Stimulated activated CD8-positive, alpha-beta memory T cell treated with anti-CD3 and anti-CD28 coated beads, Interleukin-4, amount 100 ng/mL, for 48 hours (primary cell): ENCODE results near the gene ZBTB7C.

Source experiments
- DNase-seq: peaks from one replicate; pipeline ENCODE4 v3.0.0-alpha.2; 2020

The ZBTB7C gene

DNA sequence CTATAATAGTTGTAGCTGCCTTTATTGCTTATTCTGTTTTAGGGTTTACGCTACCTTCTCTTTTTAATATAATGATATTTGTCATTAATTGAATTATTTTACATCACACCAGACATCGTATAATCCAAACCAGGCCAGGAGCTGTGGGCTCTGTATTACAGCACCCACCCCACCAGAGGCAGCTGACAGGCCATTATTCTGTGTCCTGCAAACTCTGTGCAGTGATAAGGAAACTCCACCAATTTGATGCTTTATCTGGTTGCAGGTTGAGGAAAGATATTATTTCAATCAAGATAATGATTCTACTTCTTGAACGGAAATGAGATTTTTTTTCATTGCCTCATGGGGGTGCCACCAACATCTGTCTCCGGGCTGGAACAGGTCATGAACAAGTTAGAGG lies 227.3 kb downstream of the ZBTB7C start:
- DNase-seq: no peak

DNA sequence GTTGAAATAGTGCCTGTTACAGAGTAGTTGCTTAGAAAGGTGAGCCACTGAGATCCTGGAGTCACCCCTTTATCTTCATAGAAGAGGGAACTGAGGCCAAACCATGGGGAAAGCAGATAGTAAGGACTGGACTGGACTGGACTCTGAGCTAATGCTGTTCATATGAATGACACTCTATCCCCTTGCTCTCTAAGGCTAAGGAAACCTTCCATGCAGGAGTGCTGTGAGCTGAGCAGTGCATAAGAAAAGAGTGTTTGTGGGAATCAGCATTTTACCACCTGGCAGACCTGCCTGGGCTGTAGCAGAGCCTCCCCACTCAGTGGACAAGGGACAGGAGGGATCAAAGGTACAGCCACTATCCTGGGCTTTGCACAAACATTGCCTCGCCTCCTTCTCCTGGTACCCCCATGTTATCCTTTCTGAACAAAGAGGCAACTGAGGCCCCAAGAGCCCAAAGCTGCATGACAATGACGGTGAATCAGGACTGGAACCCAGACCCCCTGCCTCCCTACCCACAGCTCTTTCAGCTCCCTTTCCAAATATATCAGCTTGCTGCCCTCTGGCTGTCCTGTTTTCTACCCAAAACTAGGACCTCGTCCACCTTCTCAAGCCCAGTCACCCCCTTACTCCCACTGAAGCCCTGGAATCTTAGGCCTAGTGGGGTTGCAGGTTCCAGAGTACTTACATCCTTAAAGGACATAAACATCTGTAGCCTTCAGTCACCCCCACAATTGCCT lies 227.9 kb downstream of the ZBTB7C start:
- DNase-seq: no peak

DNA sequence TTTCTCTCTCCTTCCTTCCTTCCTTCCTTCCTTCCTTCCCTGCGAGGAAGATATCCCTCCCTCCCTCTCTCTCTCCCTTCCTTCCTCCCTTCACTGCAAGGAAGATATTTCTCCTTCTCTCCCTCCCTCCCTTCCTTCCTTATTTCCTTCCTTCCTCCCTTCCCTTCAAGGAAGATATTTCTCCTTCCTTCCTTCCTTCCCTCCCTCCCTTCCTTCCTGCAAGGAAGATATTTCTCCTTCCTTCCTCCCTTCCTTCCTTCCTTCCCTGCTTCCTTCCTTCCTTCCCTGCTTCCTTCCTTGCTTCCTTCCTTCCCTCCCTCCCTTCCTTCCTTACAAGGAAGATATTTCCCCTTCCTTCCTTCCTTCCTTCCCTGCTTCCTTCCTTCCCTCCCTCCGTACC lies 229.5 kb downstream of the ZBTB7C start:
- no peak for DNase-seq

DNA sequence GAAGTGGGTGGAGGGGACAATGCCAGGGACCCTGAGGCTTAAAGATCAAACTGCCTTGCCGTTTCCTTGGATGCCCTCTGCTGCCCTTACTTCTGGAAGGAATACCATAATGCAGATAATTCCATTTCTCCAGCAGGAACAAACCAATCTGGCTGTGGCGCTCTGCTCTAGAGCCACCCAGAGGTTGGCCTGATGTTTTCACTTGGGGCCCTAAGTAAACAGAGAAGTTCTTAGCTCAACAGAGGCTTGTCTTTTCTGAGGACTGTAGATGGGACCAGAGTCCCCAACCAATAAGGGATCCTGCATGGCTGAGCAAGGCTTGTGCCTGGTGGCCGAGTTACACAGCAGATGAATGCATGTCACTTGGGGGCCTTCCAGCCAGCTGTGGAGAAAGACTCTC lies 230.2 kb downstream of the ZBTB7C start:
- no peak for DNase-seq

DNA sequence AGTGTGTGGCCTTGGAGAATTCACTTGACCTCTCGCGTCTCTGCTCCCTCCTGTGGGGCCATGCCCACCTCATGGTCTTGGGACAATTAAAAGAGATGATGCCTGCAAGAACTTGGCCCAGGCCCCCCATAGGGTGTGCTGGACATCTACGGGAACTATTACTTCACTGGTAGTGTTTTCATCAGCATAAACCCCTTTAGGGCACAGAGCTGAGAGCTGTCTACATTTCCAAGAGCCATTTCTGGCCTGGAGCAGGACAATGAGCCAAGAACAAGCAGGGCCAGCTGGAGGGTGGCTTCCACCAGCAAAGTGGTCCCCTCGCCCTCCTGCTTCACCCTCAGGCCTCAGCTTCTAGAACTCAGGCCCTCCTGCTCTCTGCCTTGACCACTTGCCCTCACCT lies 232.3 kb downstream of the ZBTB7C start:
- DNase-seq: no peak

DNA sequence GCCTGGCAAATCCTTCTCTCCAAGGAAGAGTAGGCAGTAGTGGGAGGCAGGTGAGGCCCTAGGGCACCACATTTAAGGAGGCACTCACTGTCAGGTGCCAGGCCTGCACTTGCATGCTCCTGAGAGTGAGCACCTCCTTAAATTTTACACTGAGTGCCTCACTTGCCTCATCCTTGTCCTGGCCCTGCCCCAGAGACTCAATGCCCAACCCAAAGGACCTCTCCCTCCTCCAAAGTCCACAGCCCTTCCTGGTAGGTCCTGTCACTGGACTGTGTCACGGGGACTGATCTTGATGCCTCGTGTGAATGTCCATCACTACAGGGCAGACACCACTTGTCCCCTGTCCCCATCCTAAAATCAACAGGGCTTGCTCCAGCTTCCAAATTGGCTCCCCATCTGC lies 235.6 kb downstream of the ZBTB7C start:
- no peak for DNase-seq

DNA sequence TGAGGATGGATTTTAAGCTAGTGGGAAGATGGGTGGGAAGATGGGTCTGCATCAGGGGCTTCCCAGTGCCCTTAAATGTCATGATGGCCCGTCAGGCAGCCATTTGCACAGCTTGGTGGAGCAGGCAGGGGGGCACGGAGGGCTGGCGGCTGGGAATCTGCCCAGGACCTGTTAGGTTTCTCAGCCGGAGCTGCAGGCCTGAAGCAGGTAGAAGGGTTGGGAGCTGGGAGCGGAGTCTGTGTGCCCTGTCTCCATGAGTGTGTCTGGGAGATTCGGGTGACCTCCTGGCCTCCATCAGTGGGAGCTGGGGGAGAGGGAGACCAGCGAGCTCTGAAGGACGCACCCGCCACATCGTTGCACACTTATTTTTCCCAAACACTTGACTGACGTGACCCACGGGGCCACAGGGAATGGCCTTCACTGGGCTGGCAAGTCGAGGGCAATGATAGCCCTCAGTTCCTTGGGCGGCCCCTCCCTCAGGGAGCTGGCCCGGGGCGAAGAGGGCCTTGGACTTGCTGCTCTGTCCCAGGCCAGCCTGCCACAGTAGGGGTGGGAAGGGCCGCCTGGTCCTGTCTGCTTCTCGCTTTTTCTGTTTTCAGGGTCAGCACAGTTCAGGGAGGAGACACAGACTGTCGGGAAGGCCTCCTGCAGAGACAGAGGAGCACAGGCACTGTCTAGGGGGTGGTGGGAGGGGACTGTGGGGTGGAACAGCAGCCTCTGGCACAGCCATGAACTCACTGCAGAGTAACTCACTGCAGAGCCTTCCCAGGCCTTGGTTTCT lies 236.8 kb downstream of the ZBTB7C start:
- DNase-seq: no peak

DNA sequence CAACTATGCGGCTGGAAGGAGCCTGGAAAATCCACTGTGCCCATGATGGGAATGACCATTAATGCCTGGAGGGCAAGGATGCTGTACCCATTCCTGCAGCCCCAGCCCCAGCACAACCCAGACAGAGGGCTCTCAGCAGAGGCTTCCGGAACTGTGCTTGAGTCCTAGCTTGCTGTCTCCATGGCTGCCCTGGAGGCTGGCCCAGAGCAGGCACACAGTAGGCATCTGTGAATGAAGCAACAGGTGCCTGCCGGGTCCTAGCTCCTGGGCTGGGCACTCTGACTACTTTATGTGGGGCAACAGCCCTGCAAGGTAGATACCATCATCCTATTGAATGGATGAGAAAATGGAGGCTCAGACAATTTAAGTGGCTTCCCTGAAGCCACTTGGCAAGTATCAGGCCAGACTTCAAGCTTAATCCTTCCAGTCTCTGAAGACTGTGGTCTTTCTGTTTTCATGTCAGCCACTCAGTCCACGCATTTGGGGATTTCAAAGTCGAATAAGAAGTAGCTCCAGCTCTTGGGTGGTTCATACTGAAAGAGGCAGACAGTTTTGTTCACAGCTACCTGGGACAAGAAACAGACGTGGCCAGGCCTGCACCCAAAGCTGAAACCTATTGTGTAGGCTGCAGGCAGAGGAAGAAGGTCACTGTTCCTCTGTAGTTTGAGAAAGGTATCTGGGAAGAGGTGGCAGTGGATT lies 237.5 kb downstream of the ZBTB7C start:
- no peak for DNase-seq

DNA sequence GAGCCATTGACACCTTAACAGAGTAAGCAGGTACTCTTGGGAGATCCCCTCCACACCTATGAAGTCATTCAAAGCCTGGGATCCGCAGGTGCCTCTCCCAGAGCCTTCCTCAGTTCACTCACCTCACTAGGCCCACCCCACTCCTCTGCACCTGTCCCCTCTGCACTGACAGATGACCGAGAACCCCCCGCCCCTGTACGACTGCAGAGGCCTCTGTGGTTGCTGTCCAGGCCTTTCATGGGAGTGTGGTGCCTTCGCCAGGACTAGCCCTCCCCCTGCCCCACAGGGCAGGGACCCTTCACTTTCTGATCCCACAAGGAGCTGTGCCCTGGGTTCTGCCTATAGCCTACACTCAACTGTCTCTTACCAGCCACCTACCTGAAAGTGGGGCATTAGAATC lies 238.5 kb downstream of the ZBTB7C start:
- no peak for DNase-seq

DNA sequence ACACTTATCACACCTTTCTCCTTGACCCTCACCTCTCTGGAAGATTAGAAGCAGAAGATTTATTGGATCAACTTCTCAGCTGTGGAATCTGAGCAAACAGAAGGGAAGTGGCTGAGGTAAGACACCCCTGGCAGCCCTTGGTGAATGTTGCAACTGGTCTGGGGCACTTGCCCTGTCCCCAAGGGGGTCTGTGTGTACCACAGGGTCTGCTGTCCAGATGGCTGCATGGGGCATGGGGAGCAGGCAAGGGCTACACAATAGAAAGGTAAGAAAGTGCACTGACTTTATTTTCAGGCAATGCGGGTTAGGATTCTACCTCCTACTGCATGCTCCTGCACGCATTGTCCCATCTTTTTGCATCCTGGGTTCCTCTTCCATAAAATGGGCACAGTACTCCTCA lies 240.3 kb downstream of the ZBTB7C start:
- no peak for DNase-seq

DNA sequence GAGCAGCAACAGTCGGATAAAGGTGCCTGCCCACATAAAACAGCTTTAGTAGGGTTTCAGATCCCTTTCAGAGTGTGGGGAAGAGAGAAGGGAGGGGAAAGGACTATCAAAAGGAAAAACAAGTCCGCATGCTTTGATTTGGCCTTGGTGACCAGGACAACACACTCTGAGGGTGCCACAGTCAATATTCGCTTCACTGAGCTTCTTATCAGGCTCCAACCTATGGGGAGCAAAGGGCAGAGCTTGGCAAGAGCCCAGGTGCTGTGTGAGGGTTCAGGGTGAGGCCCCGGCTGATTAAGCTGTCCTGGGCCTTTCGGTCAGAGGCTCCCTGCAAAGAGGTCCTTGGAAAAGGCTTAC lies 241.3 kb downstream of the ZBTB7C start:
- DNase-seq: no peak

DNA sequence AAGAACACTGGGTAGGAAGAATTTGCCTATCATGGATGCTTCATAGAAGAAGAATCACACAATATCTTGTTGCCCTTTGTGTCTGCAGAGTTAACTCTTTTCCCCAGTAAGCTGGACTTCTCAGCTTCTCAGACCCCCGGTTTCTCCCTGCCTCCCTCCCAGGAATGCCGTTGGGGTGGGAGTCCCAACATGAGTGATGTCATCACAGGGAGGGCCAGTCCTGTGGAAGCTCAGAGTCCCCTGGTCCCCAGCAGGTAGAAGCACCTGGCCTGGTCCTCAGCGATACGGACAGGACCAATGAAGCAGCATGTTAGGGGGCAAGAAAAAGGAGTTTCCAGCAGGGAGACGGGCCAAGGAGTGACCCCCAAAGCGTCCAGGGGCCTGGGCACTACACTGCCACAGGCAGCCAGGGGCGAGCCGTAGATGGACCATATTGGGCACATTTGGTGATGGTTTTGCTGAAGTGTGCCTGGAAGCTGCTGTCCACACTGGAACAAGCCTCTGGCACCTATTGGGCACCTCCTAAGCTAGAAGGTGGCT lies 242.8 kb downstream of the ZBTB7C start:
- no peak for DNase-seq

DNA sequence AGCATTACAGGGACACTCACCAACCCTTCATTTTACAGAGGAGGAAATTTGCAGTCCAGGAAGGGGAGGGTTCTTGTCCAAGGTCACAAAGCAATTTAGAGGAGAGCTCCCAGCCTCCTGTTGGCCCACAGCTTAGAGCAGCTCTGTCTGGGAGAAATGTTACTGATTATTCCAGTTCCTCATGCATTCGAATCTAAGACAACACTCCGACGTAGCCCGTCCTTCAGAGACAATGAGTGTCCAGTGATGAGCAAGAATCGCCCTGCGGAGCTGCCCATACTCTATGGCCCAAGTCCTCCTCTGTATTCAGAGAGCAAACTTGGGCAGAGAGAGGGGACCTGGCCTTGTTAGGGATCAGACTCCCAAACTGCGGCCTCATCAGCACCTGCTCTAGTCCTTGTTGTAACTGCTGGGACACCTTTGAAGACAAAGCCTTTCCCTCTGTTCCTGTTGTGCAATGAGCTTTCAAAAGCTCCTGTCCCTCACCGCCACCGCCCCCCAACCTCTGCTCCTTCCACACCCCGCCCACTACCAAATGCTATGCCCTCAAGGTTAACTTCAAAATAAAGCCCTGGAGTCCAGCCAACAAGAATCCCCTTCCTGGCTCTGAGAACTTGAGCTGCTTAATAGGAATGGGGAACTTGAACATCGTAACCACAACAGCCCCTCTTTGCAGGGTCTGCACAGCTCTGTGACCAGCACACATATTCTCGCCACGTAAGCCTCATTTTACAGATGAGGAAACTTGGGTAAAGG lies 243.9 kb downstream of the ZBTB7C start:
- no peak for DNase-seq

DNA sequence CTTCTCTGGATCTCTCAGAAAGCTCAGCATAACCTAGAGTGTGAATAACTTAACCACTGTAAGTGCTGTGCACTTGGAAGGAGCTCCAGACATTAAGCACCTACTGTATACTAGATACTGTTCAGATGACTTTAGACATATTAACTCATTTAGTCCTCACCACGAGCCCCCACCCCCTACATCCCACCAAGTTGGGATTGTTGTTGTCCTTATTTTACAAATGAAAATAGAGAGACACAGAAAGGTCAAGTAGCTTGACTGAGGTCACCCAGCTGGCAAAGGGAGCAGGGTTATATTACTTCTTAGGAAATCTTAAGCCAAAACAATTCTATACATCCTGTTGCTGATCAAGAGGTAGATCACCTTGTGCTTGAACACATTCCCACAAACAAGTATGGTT lies 244.5 kb downstream of the ZBTB7C start:
- no peak for DNase-seq

DNA sequence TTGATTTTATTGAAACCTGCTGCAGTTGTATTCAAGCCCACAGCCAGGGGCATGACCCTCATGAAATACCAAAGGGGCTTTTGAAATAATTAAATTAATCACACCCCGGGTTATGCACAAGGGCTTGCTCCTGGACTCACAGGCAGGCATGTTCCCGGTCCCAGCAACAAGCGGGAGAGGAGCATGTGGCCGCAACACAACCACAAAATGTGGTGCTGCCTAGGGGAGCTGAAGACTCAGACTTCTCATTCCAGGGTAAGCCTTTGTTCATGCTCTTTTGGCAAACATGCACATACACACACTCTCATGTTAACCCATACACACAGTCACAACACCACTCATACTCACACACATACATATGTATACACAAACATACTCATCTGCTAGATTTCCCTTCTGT lies 245.1 kb downstream of the ZBTB7C start:
- DNase-seq: no peak

DNA sequence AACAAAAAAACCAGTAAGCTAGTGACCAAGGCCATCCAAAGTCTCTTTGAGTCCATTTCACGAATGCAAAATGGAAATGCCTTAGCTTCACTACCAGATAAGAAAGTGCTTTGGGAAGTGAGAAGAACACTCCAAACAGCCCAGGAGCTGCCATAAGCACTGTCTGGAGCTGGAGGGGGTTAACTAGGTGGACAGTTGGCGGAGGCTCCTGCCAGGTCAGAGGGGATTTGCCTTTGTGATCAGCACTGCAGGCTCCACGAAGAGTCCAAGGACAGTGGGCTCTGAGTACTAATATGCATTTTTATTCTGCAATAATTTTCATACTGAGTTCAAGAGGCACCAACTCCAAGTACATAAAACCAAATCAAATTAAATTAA lies 245.5 kb downstream of the ZBTB7C start:
- DNase-seq: no peak

DNA sequence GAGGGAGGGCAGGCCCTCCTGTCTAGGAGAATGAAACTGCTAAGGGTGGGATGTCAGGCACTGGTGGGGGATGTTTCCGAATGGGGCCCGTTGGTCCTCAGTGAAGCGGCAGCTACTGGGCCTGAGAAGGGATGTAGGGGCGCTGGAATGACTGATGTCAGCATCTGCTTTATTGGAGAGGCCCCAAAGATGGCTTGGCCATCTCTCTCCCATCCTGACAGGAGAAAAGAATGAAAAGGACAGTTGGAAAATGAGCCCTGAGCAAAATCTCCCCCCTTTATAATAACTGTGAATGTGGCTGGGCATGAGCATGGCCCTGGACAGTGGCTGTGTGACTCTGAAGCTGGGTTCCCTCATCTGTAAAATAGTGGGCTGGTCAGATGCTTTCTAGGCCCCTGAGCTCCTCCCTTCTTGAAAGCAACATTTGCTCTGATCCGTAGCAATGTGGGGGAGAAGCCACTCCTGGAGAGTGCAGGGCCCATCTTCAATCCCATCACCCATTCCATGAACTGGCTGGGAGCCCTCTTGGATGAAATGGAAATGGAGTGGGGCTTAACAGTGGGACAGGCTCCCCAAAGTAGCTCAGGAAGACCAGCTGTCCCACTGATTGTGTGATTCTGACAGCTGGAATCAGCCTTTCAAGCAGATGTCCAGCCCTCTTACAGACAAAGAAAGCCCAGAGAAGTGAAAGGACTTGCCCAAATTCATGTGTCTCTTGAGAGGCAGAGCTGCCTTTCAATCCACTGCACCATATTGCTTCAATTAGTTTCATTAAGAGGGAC lies 246.0 kb downstream of the ZBTB7C start:
- DNase-seq: no peak

DNA sequence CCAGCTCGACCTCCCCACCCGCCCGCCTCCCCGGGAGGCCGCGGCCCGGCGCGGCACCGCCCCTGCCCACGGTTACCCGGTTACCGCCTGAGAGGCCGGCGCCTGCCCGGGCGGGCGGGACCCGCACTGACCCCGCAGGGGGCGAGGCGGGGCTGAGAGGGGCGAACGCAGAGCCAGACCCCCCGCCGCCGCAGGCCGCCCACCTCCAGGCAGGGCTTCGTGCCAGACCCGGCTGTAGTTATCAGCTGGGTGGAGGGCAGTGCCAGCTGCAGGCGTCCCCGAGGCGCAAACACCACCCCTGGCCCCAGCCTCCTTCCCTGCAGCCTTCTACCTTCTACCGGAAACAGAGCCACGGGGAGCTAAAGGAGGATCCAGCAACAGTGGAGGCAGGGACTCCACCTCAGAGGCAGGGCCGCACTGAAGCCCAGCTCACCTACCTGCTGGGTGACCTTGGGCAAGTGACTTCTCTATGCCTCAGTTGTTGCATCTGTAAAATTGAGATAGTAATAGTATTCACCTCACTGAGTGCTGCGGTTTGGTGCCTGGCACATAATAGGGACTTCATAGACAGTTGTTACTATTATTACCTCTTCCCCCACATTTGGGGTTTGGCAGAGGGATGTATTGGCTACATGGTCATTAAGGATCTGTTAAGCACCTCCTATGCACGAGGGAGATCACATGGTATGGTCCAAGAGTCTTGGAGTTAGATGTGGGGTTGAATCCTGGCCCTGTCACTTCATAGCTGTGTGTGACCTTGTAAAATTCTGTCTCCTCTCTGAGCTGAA lies 247.1 kb downstream of the ZBTB7C start:
- DNase-seq: no peak

DNA sequence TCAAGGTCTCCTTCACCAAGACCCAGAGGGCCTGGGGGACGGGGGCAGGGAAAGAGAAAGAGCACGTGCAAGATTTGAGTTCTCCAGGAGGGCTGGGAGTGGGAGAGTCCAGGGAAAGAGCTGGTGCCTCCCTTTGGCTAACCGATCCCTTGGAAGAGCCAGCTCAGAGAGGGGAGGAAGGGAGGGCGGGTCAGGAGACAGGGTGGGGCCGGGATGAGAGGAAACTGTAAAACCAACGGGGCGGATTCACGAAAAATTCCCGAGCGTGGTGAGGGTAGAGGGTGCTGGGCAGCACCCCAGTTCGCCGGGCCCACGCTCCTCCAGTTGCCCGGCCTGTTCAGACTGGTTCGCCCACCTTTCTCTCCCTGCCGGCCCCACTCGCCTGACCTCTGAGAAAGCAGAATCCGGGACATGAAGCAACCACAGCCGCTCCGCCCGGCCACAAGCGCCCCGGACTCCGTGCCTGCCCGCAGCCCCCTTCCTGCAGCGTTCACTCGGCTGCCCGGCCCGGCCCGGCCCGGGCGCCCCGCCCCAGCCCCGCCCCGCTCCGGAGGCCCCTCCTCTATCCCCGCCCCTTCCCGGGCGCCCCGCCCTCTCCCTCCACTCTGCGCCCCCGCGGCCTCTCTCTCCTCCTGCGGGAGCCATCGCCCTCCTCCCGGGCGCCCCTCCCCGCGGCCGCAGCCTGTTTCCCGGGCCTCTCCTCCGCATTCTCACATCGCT lies 247.8 kb downstream of the ZBTB7C start:
- DNase-seq: peak; percentile 79

DNA sequence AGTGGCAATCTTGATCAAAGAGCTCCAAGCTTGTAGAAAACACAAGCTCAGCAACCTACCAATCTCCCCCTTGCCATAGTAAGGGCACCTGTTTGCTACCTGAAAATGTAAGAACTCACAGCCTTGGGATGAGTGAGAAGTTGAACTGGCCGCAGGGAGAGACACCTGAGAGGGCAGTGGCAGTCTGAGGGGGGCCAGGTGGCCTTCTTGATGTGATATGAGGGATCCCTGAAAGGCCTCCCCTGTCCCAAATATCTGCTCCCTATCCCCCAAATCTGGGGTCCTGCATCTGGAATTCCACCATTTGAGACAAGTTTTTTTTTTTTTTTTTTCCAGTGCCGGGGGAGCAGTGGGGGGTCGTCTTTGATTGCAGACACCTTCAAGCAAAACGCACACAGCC lies 248.6 kb downstream of the ZBTB7C start:
- DNase-seq: no peak

DNA sequence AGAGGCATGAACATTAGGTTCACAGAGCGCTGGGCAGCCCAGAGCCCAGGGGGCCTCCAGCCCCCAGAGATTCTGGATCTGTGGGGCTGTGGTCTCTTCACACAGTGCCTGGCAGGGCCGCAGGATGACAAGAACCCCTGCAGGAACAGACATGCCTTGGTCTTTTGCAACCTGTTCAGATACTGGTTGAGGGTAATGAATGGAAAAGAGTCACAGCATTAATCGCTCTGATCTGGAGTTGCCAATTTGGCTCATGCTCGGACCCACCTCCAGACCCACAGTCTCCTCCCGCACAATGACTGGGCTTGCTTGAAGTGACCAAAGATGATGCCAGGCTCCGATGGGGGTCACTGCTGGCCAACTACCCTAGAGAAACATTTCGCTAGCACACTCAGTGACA lies 249.4 kb downstream of the ZBTB7C start:
- DNase-seq: no peak
